Measurements from ENCODE around the gene GABRR2.
A peak's percentile ranks its signal among the peaks of the same experiment; 100 is the strongest.

The GABRR2 gene

DNA sequence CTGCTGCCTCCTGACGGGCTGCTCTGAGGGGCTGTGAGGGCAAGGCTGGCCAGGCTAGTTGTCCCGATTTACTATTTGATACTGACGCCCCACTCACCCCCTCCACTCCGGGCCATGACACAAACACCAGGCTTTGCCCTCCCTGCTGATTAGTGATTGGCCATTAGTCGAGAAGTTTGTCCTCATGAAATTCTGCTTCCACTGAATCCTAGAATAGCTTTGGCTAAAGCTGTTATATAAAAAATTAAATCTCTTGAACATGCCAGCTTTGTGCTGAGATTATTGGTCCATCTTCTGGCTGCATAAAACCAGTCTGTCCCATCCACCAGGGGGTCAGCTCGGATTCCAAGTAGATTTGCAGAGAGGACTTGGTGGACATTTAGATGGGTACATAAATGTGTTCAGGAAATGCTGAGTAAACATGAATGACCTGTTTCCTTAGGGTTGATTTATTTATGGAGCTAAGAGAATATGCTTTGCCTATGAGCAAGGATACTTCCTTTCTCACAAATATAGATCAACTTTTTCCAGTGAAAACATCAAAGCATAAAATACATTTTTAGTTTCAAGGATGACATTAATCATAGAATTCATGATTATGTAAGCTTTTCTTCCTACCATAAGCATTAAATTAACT, at the start of gene GABRR2:
GABRR2 (minus strand) TSS at position 51 of the 637 bp plus-strand sequence. CDS start 134 bp downstream, outside the sequence.
- DNase-seq: no peak

DNA sequence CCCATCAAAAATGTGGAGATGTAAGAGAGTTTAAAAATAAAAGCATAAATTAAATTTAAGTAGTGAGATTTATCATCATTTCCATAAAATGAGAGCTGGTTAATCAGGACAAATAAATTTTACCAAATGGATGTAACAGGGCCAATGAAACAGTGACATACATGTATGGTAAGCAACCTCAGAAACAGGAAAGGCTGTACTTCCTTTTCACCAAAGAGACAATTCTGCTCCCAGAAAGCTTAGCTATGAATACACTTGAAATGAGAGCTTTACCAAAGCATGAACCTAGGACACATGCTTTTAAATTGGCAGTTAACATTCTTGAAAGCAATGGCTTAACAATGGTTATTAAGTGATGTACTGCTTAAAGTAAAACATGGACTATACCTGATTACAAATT, 49.5 kb upstream of the GABRR2 start:
- DNase-seq: no peak

DNA sequence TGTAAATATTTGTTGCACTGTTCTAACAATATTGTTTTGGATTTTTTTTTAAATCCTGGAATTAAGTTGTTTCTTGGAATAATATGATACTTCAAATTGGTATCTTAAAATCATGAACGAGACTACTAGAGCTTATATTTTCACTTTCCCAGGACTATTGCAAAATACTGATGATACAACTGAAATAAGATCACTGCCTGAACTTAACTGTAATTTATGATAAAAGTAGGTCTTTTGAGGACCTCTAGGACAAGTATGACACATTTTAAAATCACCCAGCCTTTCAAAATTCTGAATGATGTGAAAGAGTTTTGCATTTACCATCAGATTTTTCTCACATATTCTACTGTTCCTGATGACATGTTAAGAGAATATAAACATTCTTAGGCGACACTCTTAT, 46.1 kb upstream of the GABRR2 start:
- DNase-seq: no peak

DNA sequence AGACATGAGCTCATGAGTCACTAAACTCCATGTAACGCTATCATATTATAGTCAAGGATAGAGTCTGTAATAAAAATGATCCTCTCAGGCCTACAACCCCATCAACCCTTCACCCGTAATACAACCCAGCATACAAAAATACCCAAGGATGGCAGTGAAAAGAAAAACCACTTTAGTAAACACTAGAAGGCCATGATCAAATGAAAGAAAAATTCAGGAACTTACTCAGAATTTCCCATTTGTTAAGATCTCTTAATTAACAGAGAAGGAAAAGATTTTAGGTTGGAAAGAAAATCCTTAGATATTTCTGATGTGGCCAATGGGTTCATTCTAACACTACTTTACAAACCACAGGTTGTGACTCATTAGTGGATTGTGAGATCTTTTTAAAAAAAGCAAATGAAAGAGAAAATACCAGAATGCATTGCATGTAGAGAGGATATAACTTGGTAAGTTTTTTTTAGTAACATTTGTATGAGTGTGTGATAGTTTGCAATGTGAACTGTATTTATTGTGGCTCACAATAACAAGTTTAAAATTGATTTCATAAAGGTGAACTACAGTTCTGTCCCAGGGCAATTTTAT, 45.4 kb upstream of the GABRR2 start:
- DNase-seq: no peak

DNA sequence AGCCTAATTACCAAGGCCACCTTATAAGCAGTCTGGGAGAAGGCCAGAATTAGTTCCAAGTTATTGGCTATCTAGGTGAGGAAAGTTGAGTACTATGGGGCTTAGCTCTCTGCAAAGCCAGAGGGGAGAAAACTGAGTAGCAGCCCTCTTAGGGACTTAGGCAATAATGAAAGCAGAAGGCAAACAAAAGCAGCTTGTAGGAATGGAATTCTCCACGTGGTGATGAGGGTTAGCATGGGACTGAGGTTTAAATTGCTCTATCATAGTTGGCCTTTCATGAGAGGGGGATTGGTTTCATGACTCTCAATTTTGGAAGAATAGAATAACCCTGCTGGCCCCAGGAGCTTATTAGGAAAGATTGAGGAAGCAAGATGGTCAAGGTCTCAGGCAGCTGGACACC, 44.5 kb upstream of the GABRR2 start:
- no peak for DNase-seq

DNA sequence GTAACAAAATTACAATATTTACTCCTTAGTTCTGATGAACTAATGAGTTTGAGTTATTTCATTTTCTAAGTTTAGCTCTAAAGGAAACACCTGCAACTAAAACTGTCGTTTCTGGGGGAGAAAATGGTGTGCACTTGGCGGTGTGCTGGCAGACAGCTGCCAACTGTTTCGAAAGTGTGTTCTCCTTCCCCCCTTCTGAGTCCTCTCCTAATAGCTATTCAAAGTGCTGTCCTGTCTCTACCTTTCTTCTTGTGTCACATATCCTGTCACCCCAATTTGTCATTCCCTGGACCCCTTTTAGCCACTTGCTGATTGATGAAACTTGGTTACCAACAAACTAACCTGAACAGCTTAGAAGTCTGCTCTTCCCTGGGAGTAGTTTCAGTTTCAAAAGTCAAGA, 42.3 kb upstream of the GABRR2 start:
- DNase-seq: no peak

DNA sequence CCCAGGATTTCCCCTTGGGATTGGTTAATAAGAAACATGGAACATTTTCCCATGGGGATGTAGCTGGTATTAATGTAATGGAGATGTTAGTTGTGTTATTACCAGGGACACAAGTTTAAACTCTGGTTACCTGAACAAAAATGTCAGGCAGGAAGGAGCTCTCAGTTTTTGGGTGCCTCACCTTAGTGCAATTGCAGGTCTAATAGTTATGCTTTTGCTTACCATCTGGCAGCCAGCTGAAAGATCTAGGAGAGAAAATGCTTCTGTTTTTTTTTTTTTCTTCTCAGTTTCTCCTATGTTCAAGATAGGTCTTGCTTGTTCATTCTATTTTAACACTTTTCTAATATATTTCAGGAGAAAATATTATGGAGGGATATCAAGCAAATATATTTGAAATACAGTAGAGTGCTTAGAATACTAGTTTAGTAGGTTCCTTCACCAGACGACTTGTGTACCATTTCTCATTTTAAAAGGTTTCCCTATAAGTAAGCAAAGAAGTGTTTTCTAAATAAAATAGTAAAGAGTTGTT, 41.6 kb upstream of the GABRR2 start:
- no peak for DNase-seq

DNA sequence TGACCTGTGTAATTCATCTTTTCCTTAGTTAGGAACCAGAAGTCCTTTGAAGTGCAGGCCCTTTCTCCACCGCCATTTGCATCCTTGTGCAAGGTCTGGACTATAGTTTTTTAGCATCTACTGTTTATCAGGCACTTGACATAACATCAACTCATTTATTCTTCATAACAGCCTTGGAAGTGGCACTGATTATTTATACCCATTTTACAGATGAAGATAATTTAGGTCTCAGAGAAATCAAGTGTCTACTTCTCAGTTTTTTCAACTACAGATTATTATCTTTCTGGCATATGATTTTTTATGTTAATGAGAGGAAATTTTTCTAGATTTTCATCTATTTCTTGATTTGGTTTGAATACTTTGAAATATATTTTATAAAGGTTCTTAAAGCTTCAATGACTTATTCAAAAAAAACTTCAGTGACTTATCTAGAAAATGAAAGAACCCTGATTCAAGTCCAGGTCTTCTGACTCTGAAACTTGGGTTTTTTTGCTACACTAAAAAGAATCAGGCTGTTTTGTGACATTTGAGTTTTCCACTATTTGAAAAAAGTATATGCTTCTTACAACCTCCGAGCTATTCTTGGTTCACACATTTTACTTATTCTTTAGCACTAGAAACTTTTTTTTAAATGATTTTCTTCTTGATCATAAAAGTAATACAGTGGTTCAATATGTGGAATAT, 40.6 kb upstream of the GABRR2 start:
- DNase-seq: no peak

DNA sequence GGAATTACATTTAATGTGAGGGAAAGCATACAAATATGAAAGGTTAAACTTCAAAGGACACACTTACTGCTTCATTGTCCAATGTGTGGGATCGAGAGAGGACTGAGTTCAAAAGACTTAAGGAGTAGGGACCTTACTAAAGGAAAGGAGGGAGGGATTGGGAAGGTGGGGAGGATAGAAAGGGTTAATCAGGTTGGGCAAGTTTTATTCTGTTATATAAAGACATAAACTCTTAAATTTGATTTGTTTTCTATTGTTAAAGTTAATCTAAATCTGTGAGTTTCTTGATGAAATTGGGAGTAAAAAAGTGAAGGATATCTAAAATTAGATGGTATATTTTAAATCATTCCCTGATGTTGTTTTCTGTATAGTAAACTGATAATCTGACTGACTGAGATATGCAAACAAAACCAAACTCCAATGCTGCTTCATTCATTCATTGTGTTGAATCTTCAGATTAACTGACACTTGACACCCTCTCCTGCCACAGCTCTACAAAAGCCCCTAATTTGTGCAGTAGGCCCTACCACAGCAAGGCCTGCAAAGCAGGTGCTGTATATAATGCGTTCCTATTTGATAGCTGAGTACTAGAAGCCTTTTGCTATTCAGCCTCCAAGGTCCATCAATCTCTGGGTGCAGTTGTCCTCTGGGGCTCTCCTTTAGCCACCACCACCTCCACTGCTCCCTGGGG, 38.7 kb upstream of the GABRR2 start:
- DNase-seq: peak; percentile 45 to 46

DNA sequence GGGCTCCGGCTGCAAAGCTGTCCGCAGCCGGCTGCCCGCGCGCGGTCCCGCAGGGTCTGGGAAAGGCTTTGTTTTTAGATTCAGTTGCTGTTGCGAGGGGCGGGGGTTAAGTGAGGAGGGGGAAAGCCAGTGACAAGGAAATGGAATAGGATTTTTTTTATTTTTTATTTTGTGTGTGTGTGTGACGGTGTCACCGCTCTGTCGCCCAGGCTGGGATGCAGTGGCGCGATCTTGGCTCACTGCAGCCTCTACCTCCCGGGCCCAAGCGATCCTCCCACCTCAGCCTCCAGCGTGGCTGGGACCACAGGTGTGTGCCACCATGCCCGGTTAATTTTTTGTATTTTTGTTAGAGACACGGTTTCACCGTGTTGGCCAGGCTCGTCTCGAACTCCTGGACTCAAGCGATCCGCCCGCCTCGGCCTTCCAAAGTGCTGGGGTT, 38.0 kb upstream of the GABRR2 start:
- no peak for DNase-seq

DNA sequence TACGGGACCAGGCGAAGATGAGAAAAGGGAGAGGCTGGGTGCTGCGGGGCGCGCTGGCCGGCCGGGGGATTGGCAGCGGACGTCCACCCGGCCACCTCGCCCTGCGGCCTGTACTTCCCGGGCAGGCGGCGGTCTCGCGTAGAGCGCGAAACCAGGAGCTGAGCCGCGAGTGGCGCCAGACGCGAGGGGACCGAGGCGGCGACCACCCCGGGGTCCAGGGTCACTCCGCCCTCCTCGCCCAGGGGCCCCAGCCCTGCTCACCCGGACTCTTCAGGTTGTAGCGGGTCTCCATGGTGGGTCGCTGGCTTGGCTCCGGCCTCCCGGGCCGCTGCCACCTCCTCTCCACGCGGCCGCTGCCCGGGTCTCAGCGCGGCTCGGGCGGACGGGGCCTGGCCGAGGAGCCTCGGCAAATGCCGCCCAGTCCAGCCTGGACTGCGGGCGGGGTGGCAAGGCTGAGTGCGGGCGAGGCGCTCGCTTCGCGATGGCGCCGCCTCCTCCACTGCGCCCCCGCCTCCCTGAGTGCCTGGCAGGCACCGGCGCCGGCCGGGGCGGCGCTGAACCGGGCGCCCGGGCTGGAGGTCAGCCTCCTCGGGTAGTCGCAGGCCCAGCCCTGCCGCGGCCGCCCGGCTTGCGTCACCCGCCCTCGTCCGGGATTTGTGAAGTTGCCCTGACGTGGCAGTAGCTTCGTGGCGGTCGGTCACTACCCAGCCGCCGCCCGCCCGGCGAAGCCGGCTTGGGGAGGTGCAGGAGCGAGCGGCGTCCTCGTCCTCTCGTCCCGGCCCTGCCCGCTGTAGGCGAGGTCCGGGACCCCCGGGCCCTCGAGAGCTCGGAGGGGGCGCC, 37.4 kb upstream of the GABRR2 start, which contains the start of gene UBE2J1:
UBE2J1 (minus strand) TSS at position 445 of the 840 bp plus-strand sequence; CDS start at position 292, 153 bp downstream.
- DNase-seq: peak; percentile 44 to 86

DNA sequence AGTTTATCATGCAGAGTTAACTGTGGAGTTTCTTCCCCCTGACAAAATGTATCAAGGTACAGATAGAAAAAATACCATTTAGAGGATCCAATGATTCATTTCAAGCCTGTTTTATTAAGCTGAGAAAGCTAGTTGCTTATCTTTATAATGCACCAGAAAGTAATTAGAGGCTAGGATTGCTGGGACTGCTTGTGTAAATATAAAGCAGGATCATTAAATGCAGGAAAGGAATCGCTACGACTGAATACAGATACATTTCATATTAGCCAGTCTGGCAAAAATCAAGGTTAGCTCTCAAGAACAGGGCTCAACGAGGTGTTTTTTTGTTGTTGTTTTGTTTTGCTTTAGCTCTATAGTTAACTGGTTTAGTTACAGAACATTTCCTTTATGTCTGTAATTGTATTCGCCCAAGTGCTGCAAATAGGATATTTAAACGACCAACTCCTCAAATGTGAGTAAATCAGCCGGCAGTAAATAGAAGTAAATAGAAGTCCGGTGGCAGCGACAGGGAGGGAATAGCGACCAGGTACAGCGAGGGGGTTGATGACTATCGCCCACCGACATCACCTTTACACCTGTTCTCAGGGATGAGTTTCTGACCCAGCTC, 36.7 kb upstream of the GABRR2 start:
- DNase-seq: peak in 1 of 2 experiments; percentile 52

DNA sequence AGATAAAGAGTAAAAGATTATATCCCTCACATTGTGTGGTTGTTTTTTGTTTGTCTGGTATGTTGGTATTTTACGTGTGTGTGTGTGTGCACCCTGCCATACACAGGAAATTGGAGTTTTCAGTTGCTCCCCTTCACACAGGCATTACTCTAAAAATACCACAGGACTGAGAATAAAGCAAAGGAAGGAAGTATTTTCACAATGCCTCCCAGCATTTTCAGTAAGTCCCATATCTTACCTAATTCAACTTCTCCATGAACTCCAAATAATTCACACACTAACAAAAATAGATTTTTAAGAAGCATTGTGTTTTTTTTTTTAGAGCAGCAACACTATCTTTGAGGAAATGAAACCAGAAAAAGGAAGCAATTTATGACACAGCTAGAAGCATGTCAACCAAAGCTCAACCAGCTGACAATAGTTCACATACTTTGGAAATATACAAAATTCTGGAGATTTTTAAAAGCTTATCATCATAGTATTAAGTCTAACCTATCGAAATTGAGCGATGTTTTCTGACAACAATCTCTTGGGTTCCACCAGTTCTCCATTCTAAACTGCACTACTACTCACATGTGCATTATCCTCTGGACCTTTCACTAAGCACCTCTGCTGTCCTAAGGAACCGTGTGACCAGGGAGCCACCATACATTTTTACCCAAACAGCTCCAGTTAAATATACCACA, 35.3 kb upstream of the GABRR2 start:
- no peak for DNase-seq

DNA sequence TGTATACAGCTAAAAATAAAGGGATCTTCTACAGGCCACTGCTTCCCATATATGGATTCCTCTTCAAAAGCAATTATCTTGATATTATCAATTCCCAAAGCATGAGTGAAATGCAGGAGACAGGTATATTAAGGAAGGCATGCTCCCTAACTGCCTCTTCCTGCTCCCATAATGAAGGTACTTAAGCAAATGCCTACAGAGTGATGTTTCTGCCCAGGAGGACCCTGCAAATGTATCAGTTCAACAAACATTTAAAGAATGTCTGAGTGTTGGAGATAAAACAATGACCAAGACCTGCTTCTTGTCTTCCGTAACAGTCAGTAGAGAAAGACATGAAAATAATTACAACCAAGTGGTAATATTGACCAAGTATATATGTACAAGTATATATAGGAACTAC, 33.3 kb upstream of the GABRR2 start:
- DNase-seq: no peak

DNA sequence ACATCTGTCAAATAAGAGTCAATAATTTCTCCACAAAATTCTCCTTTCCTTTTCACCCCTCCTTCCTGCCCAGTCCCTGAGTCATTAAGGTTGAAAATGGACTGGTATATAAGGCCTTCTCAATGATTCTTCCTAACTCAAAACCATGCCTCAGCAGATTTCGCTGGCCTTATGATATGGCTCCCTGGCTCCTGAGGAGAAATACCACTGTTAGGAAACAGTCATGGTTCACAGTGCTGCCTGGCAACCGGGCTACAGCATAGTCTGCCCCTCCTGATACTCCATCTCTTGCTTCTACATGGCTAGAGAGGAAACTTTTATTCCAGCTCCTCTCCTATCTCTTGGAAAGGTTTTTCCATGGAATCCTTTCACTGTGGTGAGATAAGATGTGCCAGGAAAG, 32.7 kb upstream of the GABRR2 start:
- peak in 1 of 2 experiments; percentile 13 for DNase-seq

DNA sequence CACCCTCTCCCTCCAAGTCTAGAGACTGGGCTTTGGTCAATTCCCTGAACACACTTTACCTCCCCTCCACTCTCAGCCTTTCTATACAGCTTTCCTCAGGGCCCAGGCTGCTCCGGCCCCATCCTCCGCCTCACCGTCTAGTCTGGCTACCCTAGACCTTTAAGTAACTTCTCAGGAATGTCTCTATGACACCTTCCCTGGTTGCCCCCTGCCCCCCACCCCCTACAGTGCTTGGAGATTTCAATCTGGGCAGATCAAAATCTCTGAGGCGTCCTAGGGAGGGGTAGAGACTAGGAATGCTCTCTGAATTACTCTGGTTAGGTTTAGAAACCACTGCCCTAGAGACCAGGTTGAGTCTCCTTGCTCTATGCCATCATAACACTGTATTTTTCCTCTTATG, 31.3 kb upstream of the GABRR2 start:
- no peak for DNase-seq

DNA sequence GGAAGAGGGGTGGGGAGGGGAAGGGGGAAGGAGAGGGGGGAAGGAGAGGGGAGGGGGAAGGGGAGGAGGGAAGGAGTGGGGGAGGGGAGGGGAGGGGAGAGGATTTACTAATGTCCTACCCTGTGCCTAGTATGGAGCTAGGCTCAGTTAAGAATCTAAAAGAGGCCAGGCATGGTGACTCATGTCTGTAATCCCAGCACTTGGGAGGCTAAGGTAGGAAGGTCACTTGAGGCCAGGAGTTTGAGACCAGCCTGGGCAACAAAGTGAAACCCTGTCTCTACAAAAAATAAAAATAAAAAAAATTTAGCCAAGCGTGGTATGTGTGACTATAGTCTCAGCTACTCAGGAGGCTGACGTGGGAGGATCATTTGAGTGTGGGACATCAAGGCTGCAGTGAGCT, 24.5 kb upstream of the GABRR2 start:
- no peak for DNase-seq

DNA sequence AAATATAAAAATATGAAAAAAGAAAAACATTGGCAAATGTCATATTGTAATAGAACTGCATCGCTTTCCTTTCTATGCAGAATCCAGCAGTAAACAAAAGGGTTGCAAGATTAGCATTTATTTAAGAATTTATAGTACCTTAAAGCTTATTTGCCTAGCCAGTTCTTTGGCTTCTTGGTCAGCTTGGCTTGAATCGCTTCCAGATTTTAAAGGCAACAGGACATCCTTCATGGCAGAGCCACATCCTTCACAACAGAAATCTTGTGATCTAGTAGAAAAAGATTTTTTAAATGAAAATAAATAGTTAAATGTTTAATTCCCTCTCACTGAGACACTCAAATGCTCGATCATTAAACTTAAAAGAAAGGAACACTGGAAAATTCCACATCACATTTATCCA, 20.1 kb upstream of the GABRR2 start:
- DNase-seq: no peak

DNA sequence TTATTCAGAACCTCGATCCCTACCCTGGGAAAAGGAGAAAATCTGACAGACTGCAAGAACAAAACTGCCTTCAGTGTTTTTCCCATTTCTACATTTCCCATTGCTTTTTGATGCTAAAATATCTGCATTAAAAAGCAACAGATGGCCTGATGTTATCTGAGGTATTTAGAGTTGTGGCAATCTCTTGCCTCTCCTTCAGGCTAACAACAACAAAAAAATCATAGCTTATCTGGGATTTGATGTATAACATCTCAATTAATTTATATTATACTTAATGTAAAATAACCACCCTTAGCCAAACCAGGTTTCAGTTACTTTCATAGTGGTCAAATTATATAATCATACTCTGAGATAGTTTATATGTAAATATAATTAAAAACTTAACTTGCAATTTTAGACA, 15.8 kb upstream of the GABRR2 start:
- DNase-seq: no peak

DNA sequence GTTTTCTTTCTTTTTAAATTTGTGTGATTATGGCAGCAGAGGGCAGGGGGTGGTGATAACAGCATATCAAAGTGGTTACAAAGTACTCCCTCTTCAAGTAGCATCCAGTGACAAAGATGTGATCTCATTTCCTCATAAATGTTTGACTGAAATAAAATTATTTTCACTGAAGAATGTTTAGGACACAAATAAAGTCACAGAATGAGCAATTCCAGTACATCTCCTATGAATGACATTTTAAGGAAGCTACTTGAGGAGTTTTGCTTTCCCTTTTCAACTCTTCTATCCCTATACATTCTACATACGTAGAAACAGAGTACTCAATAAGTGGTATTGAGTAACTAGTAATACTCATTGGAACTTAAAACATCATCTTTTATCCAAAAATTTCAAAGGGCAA, 13.9 kb upstream of the GABRR2 start:
- DNase-seq: no peak

DNA sequence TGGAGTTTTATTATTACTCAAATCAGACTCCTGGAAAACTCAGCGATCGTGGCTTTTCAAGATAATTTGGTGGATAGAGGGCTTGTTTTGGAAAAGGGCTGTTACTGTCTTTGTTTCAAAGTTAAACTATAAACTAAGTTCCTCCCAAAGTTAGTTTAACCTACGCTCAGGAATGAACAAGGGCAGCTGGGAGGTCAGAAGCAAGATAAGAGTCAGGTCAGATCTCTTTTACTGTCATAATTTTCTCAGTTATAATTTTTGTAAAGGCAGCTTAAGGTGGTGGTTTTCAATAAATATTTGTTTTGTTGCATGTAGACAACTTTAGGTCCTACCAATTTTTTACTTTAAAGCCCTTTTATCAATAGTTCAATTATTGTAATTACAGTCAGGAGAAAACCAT, 9.2 kb upstream of the GABRR2 start:
- no peak for DNase-seq
